GM12878 (cell line): ENCODE measurements around the gene PTPRC. TPM values are rescaled to one million over a fixed set of nuclear protein-coding genes. Genes with fewer than 3 reads are reported as not detected.

Experiments
- ATAC-seq: fragments of 200-7000 bp; cut with Tn5 transposase; 3 replicates; pipeline ENCODE4 v1.9.1; 2020; ENCODE audit warnings: mild to moderate bottlenecking, moderate library complexity
- BruUV-seq: library from RNA; stranded (reverse); fragments of 400-500 nt; replicated peaks from 2 replicates; lab custom pipeline; 2021; lab: Mats Ljungman, UMichigan
- CTCF ChIA-PET: fragments of 300-600 bp; sonication (Branson Sonifier 250); formaldehyde crosslinking; extraction: SDS; loops from one replicate; lab custom pipeline; 2021; ENCODE audit warnings: inconsistent platforms; lab: Yijun Ruan, JAX
- POLR2A ChIA-PET: fragments of 350-600 bp; formaldehyde crosslinking; extraction: SDS; loops from one replicate; lab custom pipeline; 2021; ENCODE audit warnings: inconsistent platforms; lab: Charles Lee
- RAD21 ChIA-PET: fragments of 300-600 bp; sonication (Branson Sonifier 250); formaldehyde crosslinking; loops from one replicate; lab custom pipeline; 2023; ENCODE audit warnings: antibody characterized with exemption; ENCODE audit not compliant: unreplicated experiment; lab: Charles Lee
- SMC1A ChIA-PET: fragments of 300-600 bp; sonication (Branson Sonifier 250); formaldehyde crosslinking; loops from one replicate; lab custom pipeline; 2023; ENCODE audit not compliant: unreplicated experiment, uncharacterized antibody; lab: Charles Lee
- DNase-seq: peaks from one replicate; pipeline ENCODE4 v3.0.0-alpha.2; 2011; ENCODE audit warnings: low read depth, low spot score
- FAIRE-seq: peaks from 3 replicates; lab custom pipeline; 2011; peaks lifted over from hg19 to GRCh38; lab: Jason Lieb, UNC
- H2AFZ ChIP-seq: 2 replicates; pipeline ENCODE4 v1.6.0; 2011; ENCODE audit warnings: low read depth, low read length, control low read depth; ENCODE audit not compliant: control insufficient read depth
- H3K27ac ChIP-seq: 2 replicates; pipeline ENCODE4 v1.5.1; 2011; ENCODE audit warnings: control low read depth; ENCODE audit not compliant: control insufficient read depth, insufficient read depth
- H3K27me3 ChIP-seq, 2 experiments: replicated peaks in 1 of 2; 2 replicates each; pipeline versions ENCODE4 v1.6.0 to v1.6.1; 2011; ENCODE audit warnings: low read length in 1 of 2; ENCODE audit not compliant: control insufficient read depth in 2 of 2, insufficient read depth in 2 of 2
- H3K36me3 ChIP-seq, 2 experiments: 2 replicates each; pipeline ENCODE4 v1.5.1; 2011; ENCODE audit warnings: low read length in 1 of 2; ENCODE audit not compliant: control insufficient read depth in 2 of 2, insufficient read depth in 2 of 2
- H3K4me1 ChIP-seq: 2 replicates; pipeline ENCODE4 v1.6.1; 2011; ENCODE audit warnings: mild to moderate bottlenecking, low read length, moderate library complexity, mixed read lengths; ENCODE audit not compliant: control insufficient read depth, insufficient read depth
- H3K4me2 ChIP-seq: 2 replicates; pipeline ENCODE4 v1.6.0; 2011; ENCODE audit warnings: control low read depth; ENCODE audit not compliant: control insufficient read depth, insufficient read depth
- H3K4me3 ChIP-seq: fragments of 200-600 bp; sonication (generic); 2 replicates; pipeline ENCODE4 v1.5.1; 2016
- H3K79me2 ChIP-seq: 2 replicates; pipeline ENCODE4 v1.6.0; 2011; ENCODE audit warnings: low read length; ENCODE audit not compliant: control insufficient read depth, insufficient read depth
- H3K9ac ChIP-seq: 2 replicates; pipeline ENCODE4 v1.8.0; 2011; ENCODE audit warnings: low read length, control low read depth, mixed read lengths; ENCODE audit not compliant: control insufficient read depth, insufficient read depth
- H3K9me3 ChIP-seq: replicated peaks from 3 replicates; pipeline ENCODE4 v1.5.1; 2011; ENCODE audit warnings: mild to moderate bottlenecking, low read length; ENCODE audit not compliant: control insufficient read depth, insufficient read depth
- H4K20me1 ChIP-seq: 2 replicates; pipeline ENCODE4 v1.6.0; 2011; ENCODE audit not compliant: control insufficient read depth, insufficient read depth
- CBX5 ChIP-seq: sonication (generic); IDR thresholded peaks from 2 replicates; pipeline ENCODE4 v1.6.1; 2016; ENCODE audit warnings: low read depth, moderate library complexity, mild to moderate bottlenecking, inconsistent platforms
- CEBPB ChIP-seq, 2 experiments: fragments of 150-350 bp in 1 of 2; IDR thresholded peaks; 2 replicates each; pipeline ENCODE4 v1.6.1; 2012 to 2014; ENCODE audit warnings: low read depth in 2 of 2, low read length in 2 of 2, borderline replicate concordance in 1 of 2, inconsistent platforms in 1 of 2
- CHD1 ChIP-seq: IDR thresholded peaks from 2 replicates; pipeline ENCODE4 v1.6.1; 2012; ENCODE audit warnings: low read depth, low read length, improper control_type of control experiment
- GABPA ChIP-seq: IDR thresholded peaks from 2 replicates; pipeline ENCODE4 v1.6.1; 2014; ENCODE audit warnings: antibody characterized with exemption, low read depth, mild to moderate bottlenecking, inconsistent platforms
- MLLT1 ChIP-seq: fragments of 450-650 bp; IDR thresholded peaks from 2 replicates; pipeline ENCODE4 v1.6.1; 2016; ENCODE audit warnings: mild to moderate bottlenecking
- NBN ChIP-seq: fragments of 450-650 bp; IDR thresholded peaks from 2 replicates; pipeline ENCODE4 v1.6.1; 2016
- NFIC ChIP-seq: IDR thresholded peaks from 2 replicates; pipeline ENCODE4 v1.6.1; 2012; ENCODE audit warnings: low read depth, mild to moderate bottlenecking, inconsistent platforms, low read length, moderate library complexity
- PAX8 ChIP-seq: fragments of 450-650 bp; IDR thresholded peaks from 2 replicates; pipeline ENCODE4 v1.6.1; 2017; ENCODE audit warnings: mild to moderate bottlenecking, moderate library complexity
- RAD21 ChIP-seq: IDR thresholded peaks from 2 replicates; pipeline ENCODE4 v1.6.1; 2011; ENCODE audit warnings: mild to moderate bottlenecking, low read depth, low read length, moderate library complexity; ENCODE audit not compliant: insufficient read depth
- SMAD1 ChIP-seq: fragments of 450-650 bp; IDR thresholded peaks from 2 replicates; pipeline ENCODE4 v1.6.1; 2018; ENCODE audit warnings: mild to moderate bottlenecking, low read depth; ENCODE audit not compliant: partially characterized antibody
- SP1 ChIP-seq: IDR thresholded peaks from one replicate; pipeline ENCODE4 v1.6.1; 2011; ENCODE audit warnings: low read depth, low read length
- YBX1 ChIP-seq: fragments of 450-650 bp; IDR thresholded peaks from 2 replicates; pipeline ENCODE4 v1.6.1; 2016; ENCODE audit warnings: antibody characterized with exemption
- in situ Hi-C: fragments of 300-500 bp; cut with MboI; formaldehyde crosslinking; loops from 9 replicates; pipeline ENCODE4 v1.14.3; 2018; ENCODE audit warnings: mixed read lengths
- intact Hi-C: fragments of 100-400 bp; cut with micrococcal nuclease; formaldehyde crosslinking; loops from one replicate; pipeline ENCODE4 v1.14.2; 2022; ENCODE audit not compliant: unreplicated experiment
- polyA plus RNA-seq, 11 experiments: library from polyadenylated mRNA; depleted of rRNA in 4 of 11; unstranded in 6 of 11; stranded (reverse) in 5 of 11; fragments of >200 nt; fragmentation: Nextera tagmentation in 4 of 11; fragmentation: Illumina TruSeq in 1 of 11; extraction: Ambion mirVana in 4 of 11; extraction: Trizol in 1 of 11; gene quantifications; 1 replicate in 1 of 11; 2 replicates in 10 of 11; pipeline versions ENCODE4 v1.2.1 to v1.2.3, GENCODE V29; 2011 to 2016; ENCODE audit warnings: inconsistent platforms in 2 of 11, missing spikeins in 2 of 11, low read depth in 1 of 11
- total RNA-seq, 4 experiments: library from RNA; depleted of rRNA in 3 of 4; stranded (reverse); fragments of >200 nt in 3 of 4; fragmentation: Illumina TruSeq in 1 of 4; extraction: Trizol in 1 of 4; gene quantifications; 2 replicates each; pipeline versions ENCODE4 v1.2.1 to v1.2.3, GENCODE V29; 2013 to 2021
- TF ChIP-seq, protein P1 (sequence below), 3 experiments: IDR thresholded peaks in 2 of 3; conservative IDR thresholded peaks in 1 of 3; 2 replicates each; pipeline ENCODE4 v1.5.1; 2011; ENCODE audit warnings: low read depth in 3 of 3, low read length in 3 of 3, mild to moderate bottlenecking in 3 of 3, control low read depth in 2 of 3, moderate library complexity in 2 of 3, inconsistent platforms in 1 of 3, mixed read lengths in 1 of 3; ENCODE audit not compliant: control insufficient read depth in 2 of 3, insufficient read depth in 1 of 3; ENCODE audit errors: extremely low read depth in 1 of 3

Gene PTPRC
- total and polyA plus RNA-seq, 10 of the 15 experiments (the other 5 are each of a cell fraction or from before 2014, with no cell fraction given), result 72.9 to 221 (median 118) TPM

DNA sequence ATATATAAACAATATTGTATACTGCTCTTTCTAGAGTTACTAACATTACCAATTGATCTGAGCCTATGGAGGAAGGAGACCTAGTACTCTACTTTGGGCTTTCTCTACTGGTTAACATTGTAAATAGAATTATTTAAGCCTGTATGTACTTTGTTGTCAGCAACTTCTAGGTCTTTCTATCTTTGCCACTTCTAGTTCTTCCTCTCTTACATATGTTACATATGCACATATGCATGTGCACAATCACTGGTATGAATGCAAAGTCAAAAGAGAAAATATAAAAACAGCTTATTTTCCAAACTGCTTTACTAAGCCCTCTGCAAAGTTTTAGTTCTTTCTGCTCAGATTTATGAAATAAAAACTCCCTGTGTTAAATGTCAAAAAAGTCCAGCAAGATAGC is 84.3 kb downstream of the PTPRC start (continued):
- TF ChIP-seq GABPA (no peak), CBX5 (no peak), SMAD1 (no peak)

DNA sequence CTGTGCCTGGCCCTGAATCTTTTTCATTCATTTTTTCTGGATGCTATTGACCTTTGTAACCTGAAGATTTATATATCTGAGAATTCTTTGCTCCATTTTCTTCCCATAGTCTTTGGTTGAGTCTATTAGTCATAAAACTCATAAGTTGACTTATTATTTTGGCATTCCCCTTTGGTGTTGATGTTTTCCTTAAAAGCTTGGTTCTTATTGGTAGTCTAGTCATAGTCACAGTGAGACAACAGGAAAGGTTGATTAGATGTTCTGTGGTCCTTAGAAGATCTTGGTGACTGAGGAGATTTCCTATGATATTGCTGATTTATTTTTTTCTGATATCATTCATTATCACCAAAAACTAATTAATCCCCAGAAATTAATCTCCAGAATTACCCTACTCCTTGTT is 86.2 kb downstream of the PTPRC start:
- POLR2A ChIA-PET, result no interaction called here
- in situ Hi-C loops, result no loop called here
- RAD21 ChIA-PET, result no interaction called here
- SMC1A ChIA-PET, result interaction anchor here (1.6 kb wide), 1 partner anchor 21 kb away, joined by 6 read pairs; no protein-coding TSS in a partner anchor
- H3K4me2 ChIP-seq, result no peak overlapping the region
- no peak for ATAC-seq
- FAIRE-seq, result no peak
- no peak for DNase-seq
- no peaks in the 10 kb centered on the region for H3K9me3 ChIP-seq
- intact Hi-C loops, result no loop called here
- no peak overlapping the region for H2AFZ ChIP-seq
- peaks cover 1 to 19% of the 10 kb centered on the region in 2 experiments; a peak in 3 of 4 replicates for H3K36me3 ChIP-seq
- TF ChIP-seq NBN (no peak), PAX8 (no peak), YBX1 (no peak), CEBPB (IDR thresholded peaks at IDR 0.05; ENCODE audit: borderline replicate concordance in 1 of 2, low read depth in 2 of 2, low read length in 2 of 2) (no peak), SP1 (no peak), CHD1 (no peak), MLLT1 (no peak), NFIC (no peak), RAD21 (no peak)
- TF ChIP-seq, protein P1, sequence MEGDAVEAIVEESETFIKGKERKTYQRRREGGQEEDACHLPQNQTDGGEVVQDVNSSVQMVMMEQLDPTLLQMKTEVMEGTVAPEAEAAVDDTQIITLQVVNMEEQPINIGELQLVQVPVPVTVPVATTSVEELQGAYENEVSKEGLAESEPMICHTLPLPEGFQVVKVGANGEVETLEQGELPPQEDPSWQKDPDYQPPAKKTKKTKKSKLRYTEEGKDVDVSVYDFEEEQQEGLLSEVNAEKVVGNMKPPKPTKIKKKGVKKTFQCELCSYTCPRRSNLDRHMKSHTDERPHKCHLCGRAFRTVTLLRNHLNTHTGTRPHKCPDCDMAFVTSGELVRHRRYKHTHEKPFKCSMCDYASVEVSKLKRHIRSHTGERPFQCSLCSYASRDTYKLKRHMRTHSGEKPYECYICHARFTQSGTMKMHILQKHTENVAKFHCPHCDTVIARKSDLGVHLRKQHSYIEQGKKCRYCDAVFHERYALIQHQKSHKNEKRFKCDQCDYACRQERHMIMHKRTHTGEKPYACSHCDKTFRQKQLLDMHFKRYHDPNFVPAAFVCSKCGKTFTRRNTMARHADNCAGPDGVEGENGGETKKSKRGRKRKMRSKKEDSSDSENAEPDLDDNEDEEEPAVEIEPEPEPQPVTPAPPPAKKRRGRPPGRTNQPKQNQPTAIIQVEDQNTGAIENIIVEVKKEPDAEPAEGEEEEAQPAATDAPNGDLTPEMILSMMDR (IDR thresholded peaks at IDR 0.05 in 2 of 3, conservative IDR thresholded peaks at IDR 0.05 in 1 of 3; ENCODE audit: control insufficient read depth in 2 of 3, extremely low read depth in 1 of 3, insufficient read depth in 1 of 3, low read depth in 3 of 3, low read length in 3 of 3), result no peak
- H3K9ac ChIP-seq, result no peak overlapping the region
- no peaks in the 10 kb centered on the region for H4K20me1 ChIP-seq
- no peak overlapping the region for H3K4me3 ChIP-seq
- no peaks in the 10 kb centered on the region for H3K27me3 ChIP-seq
- no TSS peak for BruUV-seq
- CTCF ChIA-PET, result no interaction called here
- no peaks in the 10 kb centered on the region for H3K4me1 ChIP-seq
- no peak overlapping the region for H3K27ac ChIP-seq
- no peaks in the 10 kb centered on the region for H3K79me2 ChIP-seq
